ENCODE measurements around the gene CLVS2. TPM values are rescaled to one million over a fixed set of nuclear protein-coding genes. Genes with fewer than 3 reads are reported as not detected.

CLVS2 gene
- total RNA-seq, 1 donor from 2014 or later, result 0.04 TPM

GRCh38 chr6:123105561-123105960 lies 109.5 kb downstream of the CLVS2 start:
- ATAC-seq (no peak), DNase-seq (ENCODE audit: low spot score) (no peak)
- intact Hi-C loops (cut with DNase I), result no loop called here

GRCh38 chr6:123116370-123116769 lies 120.3 kb downstream of the CLVS2 start:
- no peak for ATAC-seq
- no peak for DNase-seq (ENCODE audit: low spot score)

DNA sequence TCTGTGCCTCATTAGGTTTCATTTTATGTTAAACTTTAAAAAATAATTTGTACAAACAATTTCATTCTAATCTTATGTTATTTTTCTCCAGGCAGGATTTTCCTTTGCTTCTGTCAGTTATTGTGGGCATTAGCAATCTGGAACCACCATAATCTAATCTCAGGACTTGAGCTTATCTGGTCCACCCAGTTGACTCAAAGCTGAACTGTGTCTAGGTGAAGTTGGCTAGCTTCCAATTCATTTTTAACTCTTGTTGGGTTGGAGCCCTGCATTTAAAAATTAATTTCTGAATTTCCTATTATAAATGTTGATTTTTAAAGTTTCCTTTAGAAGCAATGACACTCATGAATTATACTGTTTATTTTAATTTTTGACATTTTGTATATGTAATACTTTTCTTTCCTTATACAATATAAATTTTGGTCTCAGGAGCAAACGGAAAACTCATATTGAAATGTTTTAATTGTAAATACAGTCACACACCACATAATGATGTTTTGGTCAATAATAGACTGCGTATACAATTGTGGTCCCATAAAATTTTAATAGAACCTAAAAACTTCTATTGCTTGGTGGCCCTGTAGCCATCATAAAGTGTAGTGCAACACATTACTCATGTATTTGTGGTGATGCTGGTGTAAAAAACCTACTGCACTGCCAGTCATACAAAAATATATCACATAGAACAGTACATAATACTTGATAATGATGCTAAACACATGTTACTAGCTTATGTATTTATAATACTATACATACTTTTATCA lies 121.3 kb downstream of the CLVS2 start:
- no peak for DNase-seq (ENCODE audit: low spot score)
- intact Hi-C loops (cut with DNase I), result no loop called here
- no peak for ATAC-seq

More at GRCh38 chr6:123116370-123116769, 120.3 kb downstream of the CLVS2 start:
- intact Hi-C loops (cut with DNase I), result no loop called here

DNA sequence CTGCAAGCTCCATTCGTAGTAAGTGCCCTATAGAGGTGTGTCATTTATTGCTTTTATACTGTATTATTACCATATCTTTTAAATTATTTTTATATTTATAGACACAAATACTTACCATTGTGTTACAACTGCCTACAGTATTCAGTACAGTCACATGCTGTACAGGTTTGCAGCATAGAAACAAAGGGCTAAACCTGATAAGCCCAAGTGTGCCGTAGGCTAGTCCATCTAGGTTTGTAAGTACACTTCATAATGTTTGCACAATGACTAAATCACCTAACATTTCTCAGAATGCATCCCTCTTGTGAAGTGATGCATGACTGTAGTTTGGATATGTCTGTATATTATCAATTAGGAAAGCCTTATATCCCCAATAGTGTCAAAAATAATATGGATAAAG lies 122.8 kb downstream of the CLVS2 start:
- DNase-seq (ENCODE audit: low spot score) (no peak), ATAC-seq (no peak)
- intact Hi-C loops (cut with DNase I), result no loop called here

Other genes starting within 250 kb of the CLVS2 start
- gene FABP7, start 216.5 kb upstream of the CLVS2 start, total RNA-seq, result not detected
- gene SMPDL3A, start 207.0 kb upstream of the CLVS2 start, total RNA-seq, result 9.3 TPM

All from sciatic nerve (tissue), 2 donors.